GM19468 (cell line): ENCODE results near the gene PRKN.

ENCODE experiments used
- ATAC-seq: cut with Tn5 transposase; IDR thresholded peaks from one replicate; pipeline ENCODE4 v1.9.1; 2021; ENCODE audit warnings: mild to moderate bottlenecking, moderate library complexity, moderate number of reproducible peaks; ENCODE audit not compliant: unreplicated experiment; ENCODE audit errors: extremely low read depth

The PRKN gene

GRCh38 chr6:162267641-162268040 is 459.9 kb downstream of the PRKN start:
- ATAC-seq, result no peak

GRCh38 chr6:162267126-162267525 is 460.4 kb downstream of the PRKN start:
- no peak for ATAC-seq

DNA sequence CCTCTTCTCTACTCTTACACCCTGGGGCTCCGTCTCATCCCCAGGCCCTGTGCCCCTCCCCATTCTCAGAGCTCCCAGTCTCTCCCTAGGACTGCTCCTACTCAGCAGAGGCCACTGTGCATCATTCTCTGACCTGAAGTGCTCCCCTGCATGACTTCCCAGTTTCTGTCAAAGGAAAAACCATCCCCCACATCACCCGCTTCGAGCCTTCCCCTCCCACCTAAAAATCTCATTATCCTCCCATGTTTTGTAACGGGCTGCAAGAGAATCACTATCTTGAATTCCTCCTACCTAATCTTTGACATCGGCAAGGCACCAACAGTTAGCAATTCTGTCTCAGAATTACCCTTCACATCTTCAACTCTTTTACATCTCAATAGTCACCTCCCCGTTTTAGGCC is 463.0 kb downstream of the PRKN start:
- no peak for ATAC-seq

DNA sequence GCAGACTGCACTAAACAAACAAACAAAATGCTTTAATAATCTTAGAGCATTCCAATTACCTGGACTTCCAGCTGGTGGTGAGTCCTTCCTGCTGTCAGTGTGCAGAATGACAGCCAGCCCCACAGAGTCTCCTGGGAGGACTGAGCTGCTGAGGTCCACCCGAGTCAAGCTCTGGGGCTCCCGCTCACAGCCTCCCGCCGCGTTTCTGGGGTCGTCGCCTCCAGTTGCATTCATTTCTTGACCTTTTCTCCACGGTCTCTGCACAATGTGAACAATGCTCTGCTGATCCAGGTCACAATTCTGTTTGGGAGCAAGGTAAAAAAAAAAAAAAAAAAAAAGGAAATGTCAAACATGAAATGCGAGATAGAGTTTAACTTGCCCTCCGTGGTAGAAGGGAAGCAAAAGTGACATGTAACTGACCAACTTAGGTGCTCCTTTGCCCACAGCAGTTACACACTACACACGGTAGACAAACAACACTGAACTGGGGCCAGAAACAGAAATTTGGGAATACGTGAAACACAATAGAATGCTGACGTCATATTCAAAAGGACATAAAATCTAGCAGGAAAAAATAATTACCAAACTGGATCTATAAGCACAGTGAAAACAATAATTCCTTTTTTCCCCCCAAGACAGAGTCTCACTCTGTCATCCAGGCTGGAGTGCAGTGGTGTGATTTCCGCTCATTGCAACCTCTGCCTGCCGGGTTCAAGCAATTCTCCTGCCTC is 464.9 kb downstream of the PRKN start:
- ATAC-seq, result no peak

GRCh38 chr6:162261598-162261997 is 466.0 kb downstream of the PRKN start:
- ATAC-seq, result no peak

- ATAC-seq, result no peak
These were observed 467.5 kb downstream of the PRKN start for GRCh38 chr6:162260027-162260426.

DNA sequence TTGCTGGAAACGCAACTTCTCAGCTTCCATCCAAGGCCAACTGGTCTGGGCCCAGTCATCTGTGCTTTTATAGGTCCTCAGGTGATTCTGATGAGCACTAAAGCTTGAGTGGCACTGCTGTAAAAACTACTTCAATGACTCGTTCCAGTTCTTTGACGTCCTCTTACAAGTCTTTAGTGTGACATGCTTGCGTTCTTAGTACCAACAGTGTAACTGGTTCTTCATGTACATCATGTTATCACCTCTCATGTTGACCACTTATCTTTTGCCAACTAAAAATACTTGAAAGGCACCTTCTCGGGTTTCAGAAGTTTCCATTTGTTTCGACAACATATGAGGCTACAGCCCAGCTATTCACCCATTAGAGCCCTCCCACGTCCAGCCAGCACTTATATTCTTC is 468.9 kb downstream of the PRKN start:
- no peak for ATAC-seq

DNA sequence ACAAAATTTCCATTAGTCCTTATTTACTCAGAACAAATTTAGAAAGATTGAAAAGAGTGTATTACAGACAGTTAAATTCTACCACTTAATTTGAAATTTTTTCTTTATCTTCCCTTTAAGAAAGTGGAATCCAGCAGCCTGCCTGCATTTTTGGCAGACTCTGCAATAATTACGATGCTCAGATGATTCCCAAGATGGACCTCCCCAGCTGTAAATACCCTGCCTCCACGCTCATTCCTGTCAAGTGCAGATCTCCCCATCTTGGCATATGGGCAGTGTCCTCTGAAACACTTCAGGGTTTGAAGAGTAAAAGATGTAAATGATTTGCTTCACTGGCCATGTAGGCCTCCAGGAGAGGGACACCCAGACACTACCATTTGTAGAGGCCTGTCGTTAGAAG is 471.2 kb downstream of the PRKN start:
- ATAC-seq, result no peak

DNA sequence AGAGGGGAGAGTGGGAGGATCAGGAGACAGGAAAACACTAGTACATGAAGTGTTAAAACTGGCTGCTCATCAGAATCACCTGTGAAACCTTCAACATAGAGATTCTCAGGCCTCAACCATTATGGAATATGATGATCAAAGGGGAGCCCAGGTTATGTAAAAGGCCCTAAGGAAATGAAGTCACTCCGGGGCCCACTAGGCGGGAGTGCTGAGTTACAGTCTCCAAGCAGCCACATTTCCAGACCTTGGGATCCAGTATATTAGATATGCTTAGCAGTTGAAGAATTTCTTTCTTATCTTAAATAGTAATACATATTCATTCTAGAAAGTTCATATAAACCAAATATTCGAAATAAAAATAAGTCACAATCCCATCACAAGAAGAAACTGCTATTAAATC is 476.3 kb downstream of the PRKN start:
- ATAC-seq, result no peak

DNA sequence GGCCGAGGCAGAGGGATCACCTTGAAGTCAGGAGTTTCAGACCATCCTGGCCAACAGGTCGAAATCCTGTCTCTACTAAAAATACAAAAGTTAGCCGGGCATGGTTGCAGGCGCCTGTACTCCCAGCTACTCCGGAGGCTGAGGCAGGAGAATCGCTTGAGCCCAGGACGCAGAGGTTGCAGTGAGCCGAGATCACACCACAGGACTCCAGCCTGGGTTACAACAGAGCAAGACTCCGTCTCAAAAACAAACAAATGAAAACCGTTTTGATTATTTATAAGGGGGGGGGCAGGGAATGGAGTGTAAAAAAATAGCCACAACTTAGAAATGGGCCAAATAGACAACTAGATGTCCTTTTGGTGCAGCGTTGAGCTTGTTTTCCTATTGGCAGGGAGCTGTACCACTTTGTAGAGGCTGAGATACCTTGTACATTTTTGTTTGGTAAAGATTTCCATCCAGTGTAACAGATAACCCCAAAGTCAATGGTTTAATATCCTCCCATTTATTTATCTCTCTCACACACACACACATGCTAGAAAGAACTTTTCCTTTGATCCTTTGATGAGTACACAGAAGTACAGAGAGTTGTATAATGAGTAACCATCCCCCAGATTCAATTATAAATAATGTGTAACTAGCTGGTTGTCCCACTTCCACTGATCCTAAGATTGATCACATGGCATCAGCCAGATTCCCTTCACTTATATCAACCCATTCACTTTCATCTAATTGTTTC is 477.5 kb downstream of the PRKN start:
- ATAC-seq, result no peak

- no peak for ATAC-seq
These were observed 481.6 kb downstream of the PRKN start for GRCh38 chr6:162245830-162246420.

- no peak for ATAC-seq
These were observed 483.5 kb downstream of the PRKN start for GRCh38 chr6:162244031-162244430.

DNA sequence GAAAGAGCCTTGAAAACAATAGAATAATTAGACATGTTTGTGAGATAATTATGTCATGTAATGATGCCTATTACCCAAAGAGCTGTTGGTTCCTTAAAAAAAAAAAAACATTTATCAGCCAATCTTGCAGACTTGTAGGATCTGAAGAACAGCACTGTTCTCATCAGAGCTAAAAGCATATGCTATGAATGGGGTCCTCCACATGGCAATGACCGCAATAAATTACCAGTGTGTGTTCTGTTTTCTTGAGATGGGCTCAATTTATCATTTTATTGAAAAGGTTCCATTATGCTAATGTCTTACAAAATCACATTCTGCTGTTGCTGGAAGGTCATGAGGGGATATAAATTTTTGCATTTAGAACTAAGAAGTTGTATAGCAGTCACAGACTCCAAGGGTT is 484.7 kb downstream of the PRKN start:
- no peak for ATAC-seq

GRCh38 chr6:162239330-162239729 is 488.2 kb downstream of the PRKN start:
- no peak for ATAC-seq

GRCh38 chr6:162238675-162239074 is 488.9 kb downstream of the PRKN start:
- no peak for ATAC-seq

DNA sequence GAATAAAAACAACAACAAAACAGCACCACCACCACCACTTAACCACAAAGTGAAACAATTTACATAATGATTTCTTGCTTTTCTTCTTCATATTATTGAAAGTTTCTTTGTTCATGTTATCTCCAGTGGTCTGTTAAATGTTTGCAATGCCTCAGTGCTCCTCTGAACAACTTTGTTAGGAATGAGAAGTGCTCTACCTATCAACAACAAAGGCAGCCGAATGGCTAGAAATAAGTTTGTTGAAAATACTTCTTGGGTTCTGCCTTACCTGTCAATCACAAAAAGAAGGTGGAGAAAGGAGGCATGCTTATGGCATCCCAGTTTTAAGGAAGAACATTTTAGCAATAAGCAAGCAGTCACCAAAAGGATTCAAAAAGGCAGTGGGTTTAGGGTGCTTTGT is 490.2 kb downstream of the PRKN start:
- no peak for ATAC-seq

- ATAC-seq, result no peak
These were observed 492.9 kb downstream of the PRKN start for GRCh38 chr6:162234631-162235030.

GRCh38 chr6:162230147-162230752 is 497.3 kb downstream of the PRKN start:
- ATAC-seq, result no peak

- no peak for ATAC-seq
These were observed 498.5 kb downstream of the PRKN start for GRCh38 chr6:162229093-162229492.

- ATAC-seq, result no peak
These were observed 500.8 kb downstream of the PRKN start for GRCh38 chr6:162226803-162227202.

DNA sequence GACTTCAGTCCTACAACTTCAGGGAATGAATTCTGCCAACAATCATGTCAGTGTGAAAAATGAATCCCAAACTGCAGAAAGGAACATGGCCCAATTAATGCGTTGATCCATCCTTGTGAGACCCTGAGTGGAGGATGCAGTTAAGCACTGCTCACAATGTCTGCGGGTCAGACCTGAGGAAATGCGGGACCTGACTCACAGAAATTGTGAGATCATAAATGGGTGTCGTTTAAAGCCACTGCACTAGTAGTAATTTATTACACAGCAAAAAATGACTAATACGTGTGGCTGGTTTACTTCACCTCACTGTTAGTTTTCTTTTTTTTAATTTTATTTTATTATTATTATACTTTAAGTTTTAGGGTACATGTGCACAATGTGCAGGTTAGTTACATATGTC is 505.0 kb downstream of the PRKN start:
- ATAC-seq, result no peak
